ENCODE measurements around the gene MASP1.

The MASP1 gene

DNA sequence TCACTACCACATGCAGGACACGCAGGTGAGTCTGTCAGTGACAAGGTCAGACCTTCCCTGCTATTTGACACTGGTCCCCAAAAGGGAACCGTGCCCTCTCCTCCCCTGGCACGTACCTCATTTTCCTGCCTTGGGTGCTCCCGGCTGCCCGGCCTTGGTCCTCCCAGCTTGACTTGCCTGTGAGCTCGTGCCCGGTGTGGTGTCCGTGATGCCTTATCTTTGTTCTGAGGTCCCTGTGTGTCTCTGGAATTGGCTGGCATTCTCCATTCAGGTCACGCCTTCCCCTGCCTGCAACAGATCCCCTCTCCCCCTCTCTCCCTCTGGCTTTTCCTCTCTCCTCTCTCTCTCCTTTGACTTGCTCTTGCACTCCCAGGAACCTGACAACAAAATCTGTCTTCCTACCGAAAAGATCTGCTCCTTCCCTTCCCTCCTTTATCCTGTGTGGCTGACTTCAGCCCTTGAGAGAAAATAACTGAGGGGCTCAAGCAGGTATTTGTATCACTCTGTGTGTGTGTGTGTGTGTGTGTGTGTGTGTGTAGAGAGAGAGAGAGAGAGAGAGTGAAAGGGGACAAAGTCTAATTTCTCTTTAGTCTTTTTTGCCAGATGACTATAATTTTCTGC lies at the start of gene MASP1:
MASP1 (minus strand) TSS at position 226 of the 621 bp plus-strand sequence; CDS start at position 121, 105 bp downstream.
- DNase-seq (ENCODE audit: low spot score), result no peak

DNA sequence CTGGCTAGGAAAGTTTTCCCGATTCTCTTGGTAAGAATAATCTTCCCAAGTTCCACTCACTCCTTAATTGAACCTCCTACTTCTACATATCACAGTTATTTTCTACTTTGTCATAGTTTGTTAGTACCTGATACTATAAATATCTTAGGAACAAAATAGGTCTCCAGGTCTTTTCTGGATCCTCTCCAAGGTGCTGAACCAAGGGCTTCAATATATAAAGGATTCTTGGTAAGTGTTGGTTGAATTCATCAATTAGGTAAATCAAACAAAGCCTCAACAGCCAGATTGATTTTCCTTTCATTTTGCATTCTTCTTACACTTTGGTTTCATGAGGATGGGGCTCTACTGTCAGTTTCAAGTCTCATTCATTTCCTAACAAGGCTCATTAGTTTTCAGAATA lies 49.0 kb upstream of the MASP1 start:
- DNase-seq (ENCODE audit: low spot score), result no peak

DNA sequence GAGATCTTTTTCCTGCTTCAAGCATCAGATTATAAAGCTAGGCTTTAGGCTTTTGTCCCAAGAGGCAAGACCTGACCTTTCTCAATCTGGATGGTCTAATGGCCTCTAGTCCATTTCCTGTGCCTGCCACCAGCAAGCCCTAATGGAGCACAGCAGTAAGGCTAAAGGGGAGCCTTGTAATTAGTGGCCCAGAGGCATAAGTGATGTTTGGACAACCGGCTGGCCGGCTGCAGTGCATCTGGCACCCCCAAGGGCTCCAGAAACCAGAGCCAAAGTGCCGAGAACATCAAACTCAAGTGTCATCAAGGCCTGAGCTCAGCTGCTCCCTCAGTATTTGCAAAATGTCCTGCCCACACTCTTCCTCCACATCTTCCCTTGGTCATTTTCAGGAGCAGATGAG lies 44.8 kb upstream of the MASP1 start:
- DNase-seq (ENCODE audit: low spot score), result no peak

DNA sequence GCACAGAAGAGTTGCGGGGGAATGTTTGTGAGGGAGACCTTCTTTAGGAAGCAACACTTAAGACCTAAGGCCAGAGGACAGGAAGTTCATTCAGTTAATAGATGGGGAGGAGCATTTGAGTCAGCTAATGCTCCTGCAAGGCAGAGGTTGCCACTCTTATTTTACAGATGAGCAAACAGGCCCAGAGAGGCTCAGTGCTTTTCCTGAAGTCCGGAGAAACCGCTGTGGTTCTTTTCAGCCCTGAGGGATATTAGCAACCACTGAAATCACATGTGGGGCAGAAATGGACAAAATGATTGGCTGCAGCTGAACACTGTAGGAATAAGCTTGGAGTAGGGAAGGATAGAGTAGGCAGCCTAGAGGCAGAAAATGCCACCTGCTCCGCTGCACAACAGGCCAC lies 43.4 kb upstream of the MASP1 start:
- no peak for DNase-seq (ENCODE audit: low spot score)

- no peak for DNase-seq (ENCODE audit: low spot score)
Measured at GRCh38 chr3:187328691-187329090, 37.2 kb upstream of the MASP1 start.

GRCh38 chr3:187327845-187328244 lies 36.3 kb upstream of the MASP1 start:
- no peak for DNase-seq (ENCODE audit: low spot score)

GRCh38 chr3:187325632-187326031 lies 34.1 kb upstream of the MASP1 start:
- DNase-seq (ENCODE audit: low spot score), result no peak

GRCh38 chr3:187323091-187323490 lies 31.6 kb upstream of the MASP1 start:
- DNase-seq (ENCODE audit: low spot score), result no peak

GRCh38 chr3:187322291-187322690 lies 30.8 kb upstream of the MASP1 start:
- no peak for DNase-seq (ENCODE audit: low spot score)

- DNase-seq (ENCODE audit: low spot score), result no peak
Measured at GRCh38 chr3:187321766-187322165, 30.2 kb upstream of the MASP1 start.

GRCh38 chr3:187319699-187320302 lies 28.3 kb upstream of the MASP1 start:
- DNase-seq (ENCODE audit: low spot score), result peak; percentile 50

DNA sequence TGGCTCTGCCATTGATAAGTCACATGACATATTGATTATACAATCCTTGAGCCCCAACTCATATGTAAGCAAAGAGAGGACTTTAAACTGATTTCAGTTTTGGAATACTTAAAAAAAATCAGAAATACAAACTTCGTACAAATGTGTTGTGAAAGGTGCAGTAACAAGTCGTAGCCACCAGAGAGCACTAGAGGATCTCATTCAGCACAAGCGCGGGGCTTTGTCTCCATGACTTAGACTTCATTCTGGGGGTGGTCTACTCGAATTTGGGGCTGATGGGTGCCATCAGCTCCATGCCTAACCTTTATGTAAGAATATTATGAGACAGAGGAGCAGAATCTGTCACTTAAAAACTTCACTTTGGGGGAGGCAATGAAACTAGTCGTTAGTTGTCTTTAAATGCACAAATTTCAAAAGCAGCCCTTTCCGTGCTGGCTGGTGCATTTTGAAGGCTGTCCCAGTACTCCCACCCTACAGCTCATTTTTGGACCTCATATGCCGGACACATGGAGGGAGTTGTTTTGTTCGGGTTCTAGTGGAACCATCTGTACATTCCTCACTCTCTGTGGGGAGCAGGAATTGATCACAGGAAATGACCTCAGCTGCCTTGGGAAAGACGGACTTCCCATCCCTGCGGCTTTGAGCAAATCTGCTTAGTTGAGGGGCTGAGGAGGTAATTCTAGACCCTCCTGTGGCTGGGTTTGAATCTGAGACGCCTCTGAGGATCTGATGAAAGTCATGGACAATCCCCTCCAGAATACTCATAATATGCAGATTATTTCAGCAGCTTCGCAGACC lies 27.5 kb upstream of the MASP1 start:
- DNase-seq (ENCODE audit: low spot score), result peak; percentile 48

- DNase-seq (ENCODE audit: low spot score), result no peak
Measured at GRCh38 chr3:187315872-187316271, 24.3 kb upstream of the MASP1 start.

- DNase-seq (ENCODE audit: low spot score), result no peak
Measured at GRCh38 chr3:187314176-187314575, 22.6 kb upstream of the MASP1 start.

DNA sequence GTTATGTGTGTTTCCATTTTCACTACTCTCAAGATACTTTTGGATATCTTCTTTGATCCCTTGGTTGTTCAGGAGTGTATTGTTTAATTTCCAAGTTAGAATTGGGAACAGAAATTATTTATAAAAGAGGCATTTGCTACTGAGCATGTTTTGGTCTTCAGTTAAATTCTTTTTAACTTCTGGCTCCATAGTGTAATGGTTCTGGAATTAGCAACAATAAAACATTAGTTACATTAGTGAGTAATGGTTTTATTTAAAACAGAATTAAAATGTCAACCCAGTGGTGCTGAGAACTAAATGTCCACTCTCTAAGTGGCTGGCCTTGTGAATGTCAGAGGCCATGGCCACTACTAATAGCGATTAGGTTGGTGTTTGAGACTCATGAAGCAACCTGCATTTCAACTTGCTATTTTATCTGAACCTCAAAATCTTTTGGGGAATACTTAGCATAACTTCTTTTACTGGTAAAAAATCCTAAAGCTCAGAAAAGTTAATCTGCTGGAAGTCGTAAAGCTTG lies 19.5 kb upstream of the MASP1 start:
- no peak for DNase-seq (ENCODE audit: low spot score)

DNA sequence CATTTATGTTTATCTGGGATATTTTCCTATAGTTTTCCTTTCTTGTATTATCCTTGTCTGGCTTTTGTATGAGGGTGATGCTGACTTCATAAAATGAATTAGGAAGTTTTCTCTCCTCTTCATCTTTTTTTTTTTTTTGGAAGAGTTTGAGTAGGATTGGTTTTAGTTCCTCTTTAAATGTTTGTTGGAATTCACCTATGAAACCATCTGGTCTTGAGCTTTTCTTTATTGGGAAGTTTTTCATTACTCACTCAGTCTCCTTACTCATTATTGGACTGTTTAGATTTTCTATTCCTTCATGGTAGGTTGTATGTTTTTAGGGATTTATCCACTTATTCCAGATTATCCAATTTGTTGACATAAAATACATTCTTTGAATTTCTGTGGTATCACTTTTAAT lies 18.7 kb upstream of the MASP1 start:
- DNase-seq (ENCODE audit: low spot score), result no peak

- no peak for DNase-seq (ENCODE audit: low spot score)
Measured at GRCh38 chr3:187305881-187306280, 14.3 kb upstream of the MASP1 start.

- DNase-seq (ENCODE audit: low spot score), result no peak
Measured at GRCh38 chr3:187299611-187300010, 8.1 kb upstream of the MASP1 start.

GRCh38 chr3:187296911-187297310 lies 5.4 kb upstream of the MASP1 start:
- no peak for DNase-seq (ENCODE audit: low spot score)

- no peak for DNase-seq (ENCODE audit: low spot score)
Measured at GRCh38 chr3:187296058-187296457, 4.5 kb upstream of the MASP1 start.

- DNase-seq (ENCODE audit: low spot score), result no peak
Measured at GRCh38 chr3:187295316-187296034, 3.9 kb upstream of the MASP1 start.
